T-helper 1 cell (primary cell): ENCODE measurements around the gene EIF5B.

ENCODE experiments used
- DNase-seq, 5 donors: peaks; one replicate each; pipeline ENCODE4 v3.0.0-alpha.2; 2012 to 2020

The EIF5B gene

DNA sequence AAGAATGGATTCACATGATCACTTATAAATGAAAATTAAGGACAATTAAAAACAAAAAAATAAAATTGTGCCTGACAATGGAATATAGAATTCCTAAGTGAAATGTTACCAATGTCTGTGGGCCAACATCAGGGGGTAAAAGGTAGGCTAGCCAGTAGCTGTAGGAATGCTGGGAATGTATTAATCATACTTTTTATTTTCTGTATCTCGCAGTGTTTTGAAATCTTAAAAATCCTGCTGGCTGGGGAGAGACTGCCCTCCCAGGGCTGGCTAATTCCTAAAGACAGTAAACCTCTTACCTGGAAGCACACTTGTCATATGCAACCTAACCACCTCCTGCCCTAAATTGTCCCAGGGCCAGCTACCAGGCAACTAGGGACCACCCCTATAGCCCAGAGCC lies 82.8 kb downstream of the EIF5B start:
- no peak for DNase-seq

DNA sequence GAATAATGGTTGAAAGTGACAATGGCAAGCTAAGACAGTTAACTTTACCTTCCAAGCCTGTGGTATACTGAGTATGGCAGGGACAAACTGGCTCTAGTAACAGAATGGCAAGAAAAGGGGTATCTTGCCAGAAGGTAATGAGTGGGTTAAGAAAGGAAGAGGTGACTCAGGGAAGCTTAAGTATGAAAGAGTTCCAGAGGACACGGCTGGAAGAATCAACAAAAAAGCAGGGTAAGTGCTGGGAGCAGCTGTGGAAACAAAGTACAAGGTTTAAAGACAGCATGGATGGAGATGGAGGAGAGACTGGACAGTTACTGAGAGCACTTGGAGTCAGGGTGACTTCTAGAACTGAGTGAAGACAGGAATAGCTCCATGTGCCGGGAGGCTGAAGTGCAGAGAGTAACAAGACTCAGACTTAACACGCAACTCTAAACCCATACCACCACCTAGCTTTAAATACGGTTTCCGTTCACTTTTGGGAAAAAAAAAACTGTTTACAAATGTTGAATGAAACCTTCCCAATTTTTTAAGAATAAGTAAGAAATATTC lies 83.6 kb downstream of the EIF5B start:
- no peak for DNase-seq

DNA sequence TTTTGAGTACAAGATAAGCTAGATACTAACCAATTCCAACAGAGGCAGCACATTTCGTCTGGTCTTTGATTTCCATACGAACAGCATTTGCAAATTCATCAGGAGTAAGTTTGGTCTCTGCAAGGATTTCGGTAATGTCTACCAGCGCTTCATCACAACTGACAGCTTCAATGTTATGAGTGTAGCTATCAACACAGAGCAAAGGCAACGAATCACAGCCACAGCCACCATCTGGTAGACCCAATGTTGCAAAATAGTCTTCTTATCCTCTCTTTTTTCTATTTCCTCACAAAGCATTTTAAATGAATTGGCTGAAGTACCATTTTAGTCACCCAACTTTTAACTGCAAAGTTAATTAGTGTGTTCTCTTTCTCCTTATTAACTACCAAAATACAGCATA lies 84.3 kb downstream of the EIF5B start:
- no peak for DNase-seq

DNA sequence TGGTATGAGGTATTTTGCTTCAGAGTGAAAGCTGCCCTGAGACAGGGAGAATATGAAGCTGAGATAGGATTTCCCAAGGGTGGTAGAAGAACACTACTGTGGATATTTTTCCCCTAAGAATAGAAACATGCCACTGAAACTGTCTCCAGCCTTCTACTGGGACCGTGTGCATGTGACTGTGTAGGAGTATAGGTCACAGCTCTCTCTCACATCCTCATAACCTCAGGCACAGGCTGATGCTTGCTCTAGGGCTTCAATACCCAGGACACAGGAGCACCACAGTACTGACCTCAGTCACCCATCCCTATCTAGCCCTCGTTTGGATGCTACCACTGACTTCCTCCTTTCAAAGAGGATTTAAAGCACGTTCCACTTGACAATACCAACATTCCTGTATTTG lies 85.4 kb downstream of the EIF5B start:
- no peak for DNase-seq

DNA sequence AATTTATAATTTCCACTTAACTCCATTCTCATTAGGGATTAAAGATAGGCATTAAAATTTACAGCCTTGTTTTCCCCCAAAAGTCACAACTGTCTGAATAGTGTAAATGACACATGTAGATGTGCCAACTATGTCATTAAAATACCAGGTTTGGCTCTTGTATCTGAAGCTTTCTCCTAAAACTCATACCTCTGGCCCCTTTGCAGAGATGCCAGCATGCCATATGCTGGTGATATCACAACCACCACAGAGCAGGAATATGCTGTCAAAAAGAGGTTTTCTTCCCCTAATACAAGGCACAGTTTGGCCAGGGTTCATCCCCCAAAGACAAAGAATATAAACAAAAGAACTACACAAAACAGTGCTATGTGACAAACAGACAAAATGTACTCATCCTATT lies 87.2 kb downstream of the EIF5B start:
- DNase-seq, result no peak

DNA sequence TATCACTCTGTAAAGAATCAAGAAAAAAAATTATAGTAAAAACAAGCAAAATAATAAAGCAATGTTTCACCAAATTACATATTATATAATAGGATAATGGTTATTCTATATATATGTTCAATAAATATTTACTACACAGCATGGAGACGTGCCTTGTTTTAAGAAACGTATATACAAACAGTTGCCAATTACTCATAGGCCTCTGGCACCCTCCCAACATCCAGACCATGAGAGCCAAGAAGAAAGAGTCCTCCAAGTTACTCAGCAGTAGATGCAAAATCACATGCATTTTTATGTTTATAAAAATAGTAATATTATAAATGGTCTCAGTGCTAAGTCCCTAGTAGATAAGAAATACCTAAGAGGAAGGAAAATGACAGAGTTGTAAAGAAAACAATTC lies 87.8 kb downstream of the EIF5B start:
- no peak for DNase-seq

DNA sequence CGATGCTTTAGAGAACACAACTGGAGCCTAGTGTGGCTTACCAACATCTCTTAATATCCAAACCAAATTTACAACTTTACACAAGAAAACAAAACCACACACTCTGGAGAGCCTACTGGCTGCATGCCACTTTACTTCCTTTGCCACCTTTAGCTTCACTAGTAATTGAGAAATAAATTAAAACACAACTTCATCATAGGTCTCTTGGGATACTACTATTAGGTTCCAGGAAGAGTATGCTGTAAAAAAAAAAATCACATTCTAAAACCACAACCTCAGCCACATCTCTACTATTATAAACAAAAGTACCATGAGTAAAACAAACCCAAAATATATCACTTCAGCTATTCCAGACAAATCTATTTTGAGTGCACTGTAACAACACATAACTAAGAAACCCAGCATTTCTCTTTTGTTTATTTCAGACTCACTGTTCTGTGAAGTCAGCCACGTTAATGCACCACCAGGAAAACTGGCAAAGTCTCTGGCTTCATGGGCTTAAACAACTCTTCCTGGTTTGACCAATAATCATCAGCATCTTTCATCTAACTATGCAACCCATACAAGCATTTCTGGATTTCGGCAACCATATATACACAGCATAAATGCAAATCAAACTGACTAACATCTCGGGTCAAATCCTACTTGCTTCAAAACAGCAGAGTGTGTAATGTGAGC lies 93.6 kb downstream of the EIF5B start:
- DNase-seq, result no peak

DNA sequence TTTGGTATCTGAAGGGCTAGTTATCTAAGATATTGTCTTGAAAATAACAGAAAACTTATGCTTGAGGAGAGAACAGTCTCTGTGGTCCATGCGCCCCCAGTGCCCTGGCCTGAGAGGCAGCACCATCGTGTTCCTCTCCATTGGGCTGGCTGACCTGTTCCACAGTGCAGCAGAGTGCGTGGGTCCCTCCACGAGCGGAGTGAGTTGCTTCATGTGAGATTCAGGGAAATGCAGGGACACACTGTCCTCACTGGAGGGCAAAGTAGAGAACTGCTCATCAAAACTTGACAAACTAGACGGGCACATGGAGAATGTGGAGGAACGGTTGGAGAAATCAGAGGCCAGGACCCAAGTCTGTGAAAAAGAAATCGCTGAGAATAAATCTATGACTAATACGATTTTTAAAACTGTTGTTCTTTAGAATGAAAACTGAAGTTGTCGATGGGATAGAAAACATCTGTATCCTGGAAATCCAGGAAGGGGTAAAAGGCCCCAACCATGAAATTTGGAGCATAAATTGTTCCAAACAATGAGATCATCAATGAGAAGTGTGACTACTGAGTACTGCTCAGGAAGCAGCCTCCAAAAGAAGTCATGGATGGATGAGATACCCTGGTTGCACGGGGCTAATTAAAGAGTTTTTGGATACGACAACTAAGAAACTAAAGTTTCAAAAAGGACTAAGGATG lies 94.5 kb downstream of the EIF5B start:
- DNase-seq, result no peak

DNA sequence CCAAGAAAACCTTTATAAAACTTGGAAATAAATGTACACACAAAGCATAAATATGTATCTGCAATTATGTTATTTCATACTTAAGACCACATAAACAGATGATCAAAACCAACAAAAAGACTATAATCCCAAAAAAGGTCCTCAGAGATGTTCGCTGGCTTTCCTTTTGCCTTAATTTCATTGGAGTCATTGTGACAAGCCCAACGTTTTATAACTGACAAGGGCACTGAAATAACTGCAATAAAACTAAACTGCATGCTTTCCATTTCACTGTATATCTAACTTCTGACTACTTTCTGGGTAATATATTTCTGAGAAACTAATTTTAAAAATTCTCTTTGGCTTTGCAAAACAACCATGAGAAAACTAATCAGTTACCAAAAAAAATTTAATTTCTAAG lies 96.2 kb downstream of the EIF5B start:
- no peak for DNase-seq

DNA sequence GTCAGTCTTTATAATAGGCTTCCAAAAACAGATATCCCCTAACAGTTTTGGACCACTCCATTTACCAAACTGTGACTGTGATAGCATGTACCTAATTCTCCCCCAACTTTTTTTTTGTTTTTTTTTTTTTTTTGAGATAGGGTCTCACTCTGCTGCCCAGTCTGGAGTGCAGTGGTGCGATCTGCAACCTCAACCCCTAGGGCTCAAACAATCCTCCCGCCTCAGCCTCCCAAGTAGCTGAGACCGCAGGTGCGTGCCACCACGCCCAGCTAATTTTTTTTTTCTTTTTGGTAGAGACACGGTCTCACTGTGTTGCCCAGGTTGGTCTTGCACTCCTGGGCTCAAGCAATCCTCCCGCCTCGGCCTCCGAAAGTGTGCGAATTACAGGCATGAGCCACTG lies 99.7 kb downstream of the EIF5B start:
- no peak for DNase-seq

DNA sequence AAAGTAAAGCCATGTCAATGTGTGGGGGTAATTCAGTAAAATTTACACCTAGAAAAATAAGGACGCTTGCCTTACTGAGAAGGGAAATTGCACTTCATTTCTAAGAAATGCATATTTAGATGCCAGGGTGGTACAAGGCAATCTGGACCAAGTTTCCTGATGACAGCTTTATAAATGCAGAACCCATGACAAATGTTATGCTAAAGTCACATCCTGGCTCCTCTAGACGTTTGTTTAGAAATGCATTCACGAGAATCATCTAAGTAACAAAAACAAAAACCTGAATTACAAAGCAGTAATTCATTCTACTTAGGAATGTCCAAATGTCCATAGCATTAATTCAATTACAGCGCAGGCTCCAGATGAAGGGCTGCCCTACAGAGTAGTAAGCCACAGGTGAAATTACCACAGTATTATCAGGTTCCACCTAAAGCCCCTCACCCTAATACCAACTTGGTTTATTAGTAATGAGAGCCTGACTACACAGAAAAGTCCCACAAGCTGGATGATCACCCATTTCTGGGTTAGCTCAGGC lies 102.8 kb downstream of the EIF5B start:
- no peak for DNase-seq

DNA sequence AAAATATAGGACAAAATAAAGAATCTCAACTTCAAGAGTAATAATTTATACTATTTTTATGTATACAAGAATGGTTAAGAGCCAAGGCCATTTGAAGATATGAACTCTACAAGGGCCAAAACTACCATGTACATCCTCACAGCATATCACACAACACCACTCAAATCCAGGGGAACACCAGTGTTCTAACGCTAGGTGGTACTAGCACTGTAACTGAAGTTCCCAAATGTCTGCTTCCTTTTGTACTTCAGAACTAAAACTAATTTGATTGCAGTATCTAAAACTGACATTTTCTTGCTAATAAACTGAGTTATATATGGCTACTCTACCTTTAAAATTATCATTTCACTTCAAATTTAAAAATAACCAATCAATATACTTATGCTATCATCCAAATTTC lies 105.6 kb downstream of the EIF5B start:
- DNase-seq, result no peak

DNA sequence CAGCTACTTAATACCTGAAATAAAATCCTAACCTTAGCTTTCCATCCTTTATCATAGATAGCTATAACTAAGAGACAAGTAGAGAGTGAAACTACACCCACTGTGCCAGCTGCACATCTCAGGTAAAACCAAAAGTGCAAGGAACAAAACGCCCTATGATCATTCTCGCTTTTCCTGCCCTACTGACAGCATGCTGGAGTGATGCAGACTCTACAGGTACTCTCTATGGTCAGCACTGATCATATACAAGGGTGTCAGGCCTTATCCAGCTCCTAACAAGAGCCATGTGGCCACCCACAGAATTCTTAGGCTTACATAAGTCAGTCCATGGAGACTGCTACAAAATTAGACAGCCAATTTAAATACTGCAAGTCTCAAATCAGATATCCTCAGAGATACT lies 107.0 kb downstream of the EIF5B start:
- DNase-seq, result no peak

DNA sequence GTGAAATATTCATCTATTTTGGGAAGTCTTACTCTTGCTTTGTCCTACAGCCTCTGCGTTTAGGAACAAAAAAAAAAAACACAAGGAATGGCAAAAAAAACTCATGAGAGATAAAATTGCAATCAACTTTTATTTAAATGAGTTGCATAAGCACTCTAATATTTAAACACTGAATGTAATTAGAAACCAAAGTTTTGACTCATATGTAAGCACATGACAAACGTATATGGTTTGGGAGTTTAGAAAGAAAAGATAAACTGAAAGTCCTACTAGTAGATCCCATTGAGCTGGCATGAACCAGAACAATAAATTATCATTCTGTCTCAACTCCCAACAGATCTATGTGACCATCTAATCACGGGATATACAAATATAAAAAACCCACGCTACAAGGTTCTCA lies 107.9 kb downstream of the EIF5B start:
- DNase-seq, result no peak

DNA sequence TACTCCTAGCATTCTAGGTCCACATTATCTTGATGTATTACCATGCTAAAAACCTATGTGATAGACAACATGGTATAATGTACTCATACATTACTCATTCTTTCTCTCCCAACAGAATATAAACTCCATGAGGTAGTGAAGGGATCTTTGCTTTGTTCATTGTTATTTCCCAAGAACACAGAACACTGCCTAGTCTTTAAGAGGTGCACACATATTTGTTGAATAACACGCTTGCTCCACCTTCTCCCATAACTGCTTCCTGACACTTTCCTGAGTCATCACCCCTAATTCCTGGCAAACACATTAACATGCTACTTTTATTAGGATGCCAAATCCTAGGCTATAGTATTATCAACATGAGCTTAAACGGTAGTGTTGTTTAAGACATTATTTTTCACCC lies 111.4 kb downstream of the EIF5B start:
- no peak for DNase-seq

DNA sequence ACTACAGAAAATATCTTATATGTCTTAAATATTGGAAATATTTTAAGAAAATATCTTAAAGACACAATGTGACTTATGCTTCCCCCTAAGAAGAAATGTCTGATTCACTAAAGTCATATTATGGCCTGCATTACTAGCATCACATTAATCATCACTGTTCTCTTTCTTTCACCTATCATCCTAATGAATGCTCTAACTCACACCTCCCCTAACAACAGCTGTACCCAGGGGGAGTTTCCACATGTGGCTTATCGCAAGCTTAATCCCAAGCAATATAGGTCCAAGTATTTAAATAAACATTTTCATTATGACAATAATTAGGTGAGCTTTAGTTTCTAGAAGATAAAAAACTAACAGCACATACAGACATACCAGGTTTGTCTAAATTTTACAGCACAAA lies 113.0 kb downstream of the EIF5B start:
- no peak for DNase-seq
